22Rv1 (cell line): ENCODE results near the gene IFT43.

ENCODE experiments used
- ZFX ChIP-seq: fragments of 450-650 bp; IDR thresholded peaks from 2 replicates; pipeline ENCODE4 v1.6.1; 2017; ENCODE audit warnings: antibody characterized with exemption, borderline replicate concordance
- TF ChIP-seq, protein P1 (sequence below): fragments of 450-650 bp; IDR thresholded peaks from 2 replicates; pipeline ENCODE4 v1.5.1; 2017; ENCODE audit warnings: mild to moderate bottlenecking

DNA sequence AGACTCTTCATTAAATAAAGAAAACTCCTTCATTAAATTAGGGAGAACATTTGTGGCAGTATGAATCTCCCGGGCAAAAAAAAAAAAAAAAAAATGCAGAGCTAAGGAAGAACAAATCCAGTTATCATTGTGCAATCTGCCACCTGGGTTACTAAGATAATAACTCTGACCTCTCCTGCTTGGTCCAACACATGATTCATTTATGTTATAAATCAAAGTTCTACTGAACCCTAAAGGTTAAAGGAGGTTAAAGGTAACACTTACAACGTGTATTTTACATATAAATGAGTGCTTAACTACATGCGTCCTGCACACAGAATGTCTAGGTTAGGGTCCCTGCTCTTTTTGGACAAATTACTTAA is 8.0 kb upstream of the IFT43 start:
- TF ChIP-seq, protein P1, sequence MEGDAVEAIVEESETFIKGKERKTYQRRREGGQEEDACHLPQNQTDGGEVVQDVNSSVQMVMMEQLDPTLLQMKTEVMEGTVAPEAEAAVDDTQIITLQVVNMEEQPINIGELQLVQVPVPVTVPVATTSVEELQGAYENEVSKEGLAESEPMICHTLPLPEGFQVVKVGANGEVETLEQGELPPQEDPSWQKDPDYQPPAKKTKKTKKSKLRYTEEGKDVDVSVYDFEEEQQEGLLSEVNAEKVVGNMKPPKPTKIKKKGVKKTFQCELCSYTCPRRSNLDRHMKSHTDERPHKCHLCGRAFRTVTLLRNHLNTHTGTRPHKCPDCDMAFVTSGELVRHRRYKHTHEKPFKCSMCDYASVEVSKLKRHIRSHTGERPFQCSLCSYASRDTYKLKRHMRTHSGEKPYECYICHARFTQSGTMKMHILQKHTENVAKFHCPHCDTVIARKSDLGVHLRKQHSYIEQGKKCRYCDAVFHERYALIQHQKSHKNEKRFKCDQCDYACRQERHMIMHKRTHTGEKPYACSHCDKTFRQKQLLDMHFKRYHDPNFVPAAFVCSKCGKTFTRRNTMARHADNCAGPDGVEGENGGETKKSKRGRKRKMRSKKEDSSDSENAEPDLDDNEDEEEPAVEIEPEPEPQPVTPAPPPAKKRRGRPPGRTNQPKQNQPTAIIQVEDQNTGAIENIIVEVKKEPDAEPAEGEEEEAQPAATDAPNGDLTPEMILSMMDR, result no peak
- no peak for TF ChIP-seq ZFX
